Epithelial cell of esophagus (primary cell): Measurements from ENCODE around the gene HOXA4.
A peak's percentile ranks its signal among the peaks of the same experiment; 100 is the strongest.

Source experiments
- DNase-seq: peaks from one replicate; pipeline ENCODE4 v3.0.0; 2010; ENCODE audit warnings: low read depth
- H3K4me3 ChIP-seq: 2 replicates; pipeline ENCODE4 v1.5.1; 2011; ENCODE audit warnings: mild to moderate bottlenecking, low read length, control low read depth
- TF ChIP-seq, protein P1 (sequence below): IDR thresholded peaks from 2 replicates; pipeline ENCODE4 v1.5.1; 2011; ENCODE audit warnings: low read depth, mild to moderate bottlenecking, low read length, control low read depth, inconsistent platforms; ENCODE audit not compliant: insufficient read depth; ENCODE audit errors: missing control alignments

HOXA4 gene

DNA sequence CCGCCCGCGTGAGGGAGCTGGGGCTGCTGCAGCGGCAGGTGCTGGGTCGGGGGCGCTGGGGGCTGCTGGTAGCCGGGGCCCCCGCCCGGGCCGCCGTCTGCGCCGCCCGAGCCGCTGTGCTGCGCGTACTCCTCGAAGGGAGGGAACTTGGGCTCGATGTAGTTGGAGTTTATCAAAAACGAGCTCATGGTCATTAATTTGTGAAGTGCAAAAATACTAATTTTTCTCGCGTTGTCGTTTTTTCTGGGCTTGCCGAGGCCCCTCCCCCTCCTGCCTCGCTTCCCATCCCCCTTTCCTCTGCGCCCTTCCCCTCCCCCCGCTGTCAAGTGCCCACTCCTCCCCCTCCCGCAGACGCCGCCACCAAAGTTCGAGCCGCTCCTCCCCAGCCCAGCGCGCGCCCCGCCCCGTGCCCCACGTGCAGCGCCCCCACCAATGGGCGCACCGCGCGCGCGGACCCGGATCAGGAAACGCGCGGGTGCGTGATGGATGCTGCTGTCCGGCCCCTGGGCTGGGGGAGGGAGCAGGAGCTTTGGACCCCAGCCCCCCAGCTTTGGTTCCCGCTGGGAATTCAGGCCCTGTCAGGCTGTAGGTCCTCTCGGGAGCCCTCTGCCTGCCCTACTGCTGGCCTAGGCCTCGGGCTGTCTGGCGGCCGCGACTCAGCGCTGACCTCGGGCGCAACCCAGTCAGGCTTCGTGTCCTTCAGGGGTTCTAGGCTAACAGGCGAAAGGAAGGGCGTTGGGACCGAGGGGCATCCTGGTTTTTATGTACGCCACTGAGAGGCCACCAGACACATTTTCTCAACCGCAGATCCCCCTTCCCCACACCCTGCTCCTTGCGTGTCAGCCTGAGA, at the start of gene HOXA4:
TSS of gene HOXA4 (minus strand) at position 218 of the 850 bp plus-strand sequence. CDS start at position 194, 24 bp downstream.
- peak; percentile 86 for DNase-seq
- TF ChIP-seq, protein P1, sequence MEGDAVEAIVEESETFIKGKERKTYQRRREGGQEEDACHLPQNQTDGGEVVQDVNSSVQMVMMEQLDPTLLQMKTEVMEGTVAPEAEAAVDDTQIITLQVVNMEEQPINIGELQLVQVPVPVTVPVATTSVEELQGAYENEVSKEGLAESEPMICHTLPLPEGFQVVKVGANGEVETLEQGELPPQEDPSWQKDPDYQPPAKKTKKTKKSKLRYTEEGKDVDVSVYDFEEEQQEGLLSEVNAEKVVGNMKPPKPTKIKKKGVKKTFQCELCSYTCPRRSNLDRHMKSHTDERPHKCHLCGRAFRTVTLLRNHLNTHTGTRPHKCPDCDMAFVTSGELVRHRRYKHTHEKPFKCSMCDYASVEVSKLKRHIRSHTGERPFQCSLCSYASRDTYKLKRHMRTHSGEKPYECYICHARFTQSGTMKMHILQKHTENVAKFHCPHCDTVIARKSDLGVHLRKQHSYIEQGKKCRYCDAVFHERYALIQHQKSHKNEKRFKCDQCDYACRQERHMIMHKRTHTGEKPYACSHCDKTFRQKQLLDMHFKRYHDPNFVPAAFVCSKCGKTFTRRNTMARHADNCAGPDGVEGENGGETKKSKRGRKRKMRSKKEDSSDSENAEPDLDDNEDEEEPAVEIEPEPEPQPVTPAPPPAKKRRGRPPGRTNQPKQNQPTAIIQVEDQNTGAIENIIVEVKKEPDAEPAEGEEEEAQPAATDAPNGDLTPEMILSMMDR = no peak
- H3K4me3 ChIP-seq = peak within 1 kb of the TSS; percentile 69

DNA sequence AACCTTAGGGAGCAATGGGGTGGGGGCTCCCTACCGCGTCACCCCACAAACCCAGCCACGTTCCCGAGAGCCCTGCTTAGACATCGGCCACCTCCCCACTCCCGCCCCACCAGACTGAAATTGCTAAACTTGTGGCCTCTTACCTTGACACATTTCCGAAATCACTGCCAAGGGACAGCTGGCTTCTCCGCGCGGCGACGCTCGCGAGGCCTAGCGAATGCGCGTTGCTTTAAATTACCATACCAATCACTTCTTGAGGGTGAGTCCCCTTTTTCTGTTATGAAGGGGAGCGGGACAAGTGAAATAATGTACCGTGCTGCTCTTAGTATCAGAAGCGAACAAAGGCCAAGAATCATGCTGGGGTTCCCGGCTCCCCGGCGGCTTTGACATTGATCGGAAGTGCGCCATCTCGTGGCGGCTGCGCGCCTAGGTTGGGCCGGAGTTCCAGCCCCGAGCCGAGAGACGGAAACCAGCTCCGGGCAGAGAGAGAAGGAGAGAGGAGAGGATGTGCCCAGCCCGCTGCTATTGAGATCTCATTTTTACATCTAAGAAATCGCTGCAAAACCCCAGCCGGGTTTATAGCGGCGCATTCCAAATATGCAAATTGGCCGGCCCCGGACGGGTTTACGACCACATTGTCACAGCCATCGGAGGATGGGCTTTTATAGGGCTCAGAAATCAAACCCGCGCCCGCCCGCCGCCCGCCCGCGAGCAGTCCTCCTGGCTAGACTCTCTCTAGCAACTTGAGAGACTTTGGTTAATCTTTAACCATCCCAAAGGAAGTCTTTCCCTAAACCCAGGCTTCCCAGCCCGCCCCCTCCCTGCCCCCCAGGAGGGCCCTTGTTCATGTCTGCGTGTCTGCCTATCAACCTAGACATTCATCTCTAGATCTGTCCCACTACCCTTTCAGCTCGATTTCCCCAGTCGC, 49.2 kb upstream of the HOXA4 start:
- TF ChIP-seq, protein P1 = peak; percentile 76

DNA sequence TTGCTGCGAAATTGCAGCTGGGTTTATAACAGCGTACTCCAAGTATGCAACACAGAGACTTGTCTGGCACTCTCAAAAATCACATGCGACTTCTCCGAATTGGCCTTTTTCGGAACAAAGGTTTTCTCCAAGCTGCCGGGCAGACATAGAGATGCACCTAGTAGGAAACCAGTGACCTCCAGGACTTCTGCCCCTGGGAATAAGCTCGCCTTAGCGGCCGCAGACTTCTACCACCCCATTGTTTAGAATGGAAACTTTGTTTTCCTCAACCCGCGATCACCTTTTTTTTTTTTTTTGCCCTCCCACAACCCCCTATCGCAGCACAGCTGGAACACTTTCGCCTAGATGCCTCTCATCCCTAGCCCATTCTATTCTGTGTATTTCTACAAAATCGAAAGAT, 48.5 kb upstream of the HOXA4 start:
- TF ChIP-seq, protein P1 = no peak
- DNase-seq = no peak
- H3K4me3 ChIP-seq = no peak overlapping the region

More for the DNA sequence above, 49.2 kb upstream of the HOXA4 start:
- H3K4me3 ChIP-seq = no peak overlapping the region
- DNase-seq = peak; percentile 57

DNA sequence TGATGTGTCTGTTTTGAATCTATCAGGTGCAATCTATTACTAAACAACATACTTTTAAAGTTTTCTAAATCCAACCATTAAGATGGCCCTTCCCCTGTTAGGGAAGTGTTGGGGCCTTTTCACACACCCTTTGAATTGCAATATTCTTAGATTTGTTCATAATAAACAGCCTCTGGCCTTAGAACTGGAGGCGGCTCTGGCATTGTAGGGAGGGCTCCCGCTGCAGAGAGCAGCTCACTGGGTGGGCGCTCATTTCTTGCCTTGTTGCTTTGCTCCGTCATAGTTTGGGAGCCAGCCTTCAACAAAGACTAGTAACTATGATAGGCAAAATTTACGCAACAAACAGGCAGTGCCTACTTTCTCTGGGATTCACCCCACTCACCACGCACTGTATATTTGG, 47.8 kb upstream of the HOXA4 start:
- TF ChIP-seq, protein P1 = no peak
- DNase-seq = no peak
- no peak overlapping the region for H3K4me3 ChIP-seq

DNA sequence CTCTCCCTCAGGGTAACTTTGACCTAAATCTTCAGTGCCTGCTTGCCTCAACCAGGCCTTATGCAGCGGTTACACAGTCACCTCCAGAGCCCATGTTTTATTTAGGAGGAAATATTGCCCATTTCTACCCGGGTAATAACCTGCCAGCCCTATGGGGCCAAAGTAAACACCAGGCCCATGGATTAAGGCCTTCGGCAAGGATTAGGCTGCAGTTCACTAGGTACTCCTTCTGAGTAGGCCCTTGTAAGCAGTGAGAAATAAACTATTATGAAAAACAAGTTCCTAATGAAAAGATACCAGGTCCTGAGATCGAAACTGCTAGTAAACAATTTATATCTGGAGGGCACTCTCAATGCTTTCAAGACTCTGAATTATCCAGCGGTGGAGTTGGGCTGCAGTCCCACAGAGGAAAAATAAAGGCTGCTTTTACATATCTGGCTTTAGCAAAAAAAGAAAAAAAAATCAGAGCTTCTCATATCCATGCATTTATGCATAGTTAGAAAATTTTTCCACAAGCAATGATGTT, 47.3 kb upstream of the HOXA4 start:
- H3K4me3 ChIP-seq = no peak overlapping the region
- DNase-seq = no peak
- TF ChIP-seq, protein P1 = no peak

DNA sequence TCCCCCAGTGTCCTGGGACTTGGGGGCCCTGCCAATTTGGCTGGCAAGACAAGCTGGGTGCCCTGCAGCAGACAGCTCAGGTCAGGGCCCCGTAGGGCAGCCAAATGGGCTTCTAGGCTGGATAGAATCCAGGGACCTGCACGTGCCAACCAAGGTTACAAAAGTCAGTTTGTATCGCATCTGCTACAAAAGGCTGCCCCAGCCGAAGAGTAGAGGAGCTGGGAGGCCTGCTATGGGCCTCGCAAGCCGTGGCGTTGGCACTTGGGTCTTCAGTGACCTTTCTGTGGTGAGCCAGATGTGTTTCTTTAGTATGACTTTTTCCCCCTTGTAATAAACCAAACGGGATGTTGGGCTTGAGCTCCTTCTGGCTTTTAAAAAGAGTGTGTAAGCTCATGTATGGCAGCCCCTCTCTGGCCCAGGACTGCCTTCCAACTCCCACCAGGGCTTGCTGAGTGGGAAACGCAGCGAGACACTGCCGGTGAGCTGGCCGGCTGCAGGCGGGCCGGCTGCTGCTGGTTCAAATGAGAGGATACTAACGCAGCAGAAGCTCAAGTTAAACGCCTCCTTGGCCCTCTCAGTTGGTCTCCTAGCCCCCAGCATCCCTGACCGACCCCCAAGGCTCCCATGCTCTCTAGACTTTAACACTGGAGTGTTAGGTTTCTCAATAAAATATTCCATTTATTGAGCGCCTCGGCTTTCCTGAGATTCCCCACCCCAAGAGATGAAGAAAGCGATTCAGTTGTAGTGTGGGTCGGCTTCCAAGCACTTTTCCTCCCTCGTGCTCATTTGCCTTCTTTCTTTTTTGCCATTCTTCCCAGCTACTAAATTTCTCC, 46.6 kb upstream of the HOXA4 start:
- no peak overlapping the region for H3K4me3 ChIP-seq
- no peak for DNase-seq
- TF ChIP-seq, protein P1 = no peak
